ENCODE results near the gene MST1.

- TF ChIP-seq CTCF (IDR thresholded peaks at IDR 0.05; ENCODE audit: low read depth, low read length) (no peak), EZH2phosphoT487 (IDR thresholded peaks at IDR 0.05; ENCODE audit: low read depth) (no peak)
Measured at GRCh38 chr3:49717211-49717958, 28.1 kb upstream of the MST1 start.
